ENCODE results near the gene LCLAT1.

Gene LCLAT1

GRCh38 chr2:30516166-30516565 lies 69.1 kb downstream of the LCLAT1 start:
- no peak for DNase-seq (ENCODE audit: low spot score)

GRCh38 chr2:30519796-30520195 lies 72.8 kb downstream of the LCLAT1 start:
- no peak for DNase-seq (ENCODE audit: low spot score)

- DNase-seq (ENCODE audit: low spot score), result no peak
Measured at GRCh38 chr2:30522421-30522820, 75.4 kb downstream of the LCLAT1 start.

- DNase-seq (ENCODE audit: low spot score), result no peak
Measured at GRCh38 chr2:30527411-30527810, 80.4 kb downstream of the LCLAT1 start.

GRCh38 chr2:30527859-30528258 lies 80.8 kb downstream of the LCLAT1 start:
- no peak for DNase-seq (ENCODE audit: low spot score)

- DNase-seq (ENCODE audit: low spot score), result no peak
Measured at GRCh38 chr2:30530346-30530745, 83.3 kb downstream of the LCLAT1 start.

GRCh38 chr2:30541680-30542079 lies 94.6 kb downstream of the LCLAT1 start:
- no peak for DNase-seq (ENCODE audit: low spot score)

GRCh38 chr2:30545875-30546274 lies 98.8 kb downstream of the LCLAT1 start:
- DNase-seq (ENCODE audit: low spot score), result no peak

- no peak for DNase-seq (ENCODE audit: low spot score)
Measured at GRCh38 chr2:30548386-30548785, 101.3 kb downstream of the LCLAT1 start.

- no peak for DNase-seq (ENCODE audit: low spot score)
Measured at GRCh38 chr2:30549096-30549495, 102.0 kb downstream of the LCLAT1 start.

- DNase-seq (ENCODE audit: low spot score), result no peak
Measured at GRCh38 chr2:30559544-30560275, 112.7 kb downstream of the LCLAT1 start.

GRCh38 chr2:30561349-30561748 lies 114.3 kb downstream of the LCLAT1 start:
- no peak for DNase-seq (ENCODE audit: low spot score)

GRCh38 chr2:30565851-30566358 lies 118.9 kb downstream of the LCLAT1 start:
- no peak for DNase-seq (ENCODE audit: low spot score)

GRCh38 chr2:30566631-30567030 lies 119.6 kb downstream of the LCLAT1 start:
- no peak for DNase-seq (ENCODE audit: low spot score)

- no peak for DNase-seq (ENCODE audit: low spot score)
Measured at GRCh38 chr2:30567317-30567716, 120.3 kb downstream of the LCLAT1 start.

- DNase-seq (ENCODE audit: low spot score), result no peak
Measured at GRCh38 chr2:30569946-30570345, 122.9 kb downstream of the LCLAT1 start.

GRCh38 chr2:30577151-30577550 lies 130.1 kb downstream of the LCLAT1 start:
- DNase-seq (ENCODE audit: low spot score), result no peak

GRCh38 chr2:30580391-30580790 lies 133.3 kb downstream of the LCLAT1 start:
- no peak for DNase-seq (ENCODE audit: low spot score)

- no peak for DNase-seq (ENCODE audit: low spot score)
Measured at GRCh38 chr2:30582521-30582920, 135.5 kb downstream of the LCLAT1 start.

- DNase-seq (ENCODE audit: low spot score), result no peak
Measured at GRCh38 chr2:30583204-30583749, 136.2 kb downstream of the LCLAT1 start.

GRCh38 chr2:30584116-30584515 lies 137.1 kb downstream of the LCLAT1 start:
- no peak for DNase-seq (ENCODE audit: low spot score)

GRCh38 chr2:30588994-30589393 lies 141.9 kb downstream of the LCLAT1 start:
- no peak for DNase-seq (ENCODE audit: low spot score)

- DNase-seq (ENCODE audit: low spot score), result no peak
Measured at GRCh38 chr2:30590407-30590806, 143.4 kb downstream of the LCLAT1 start.

GRCh38 chr2:30591186-30591585 lies 144.1 kb downstream of the LCLAT1 start:
- no peak for DNase-seq (ENCODE audit: low spot score)
